Measurements from ENCODE around the gene RTN4R. TPM values are rescaled to one million over a fixed set of nuclear protein-coding genes. Genes with fewer than 3 reads are reported as not detected.
A peak's percentile ranks its signal among the peaks of the same experiment; 100 is the strongest.

Gene RTN4R
- total and polyA plus RNA-seq, 9 of the 15 experiments (the other 6 are each of a cell fraction or from before 2014, with no cell fraction given): 0.04 to 2.8 (median 1.4) TPM; not detected in 3

GRCh38 chr22:20243176-20243536 lies 25.0 kb downstream of the RTN4R start (continued):
- TF ChIP-seq ZNF609 (CRISPR knock-in tag; IDR thresholded peaks at IDR 0.05; ENCODE audit: borderline replicate concordance) (no peak), TCF3 (CRISPR knock-in tag; IDR thresholded peaks at IDR 0.05) (no peak), ZBTB17 (CRISPR knock-in tag; IDR thresholded peaks at IDR 0.05) (no peak), ZNF76 (CRISPR knock-in tag; IDR thresholded peaks at IDR 0.05; ENCODE audit: borderline replicate concordance) (0 out of 2 replicates have a peak, but pooled peaks have one; percentile 67), ELK1 (CRISPR knock-in tag; IDR thresholded peaks at IDR 0.05) (no peak), ELF2 (CRISPR knock-in tag; IDR thresholded peaks at IDR 0.05) (no peak), ZNF398 (CRISPR knock-in tag; IDR thresholded peaks at IDR 0.05) (no peak), GATAD2A (IDR thresholded peaks at IDR 0.05) (no peak), TAF1 (IDR thresholded peaks at IDR 0.05; ENCODE audit: control insufficient read depth, extremely low read depth, insufficient read depth, low read length, severe bottlenecking) (no peak)
- TF ChIP-seq, protein P1, sequence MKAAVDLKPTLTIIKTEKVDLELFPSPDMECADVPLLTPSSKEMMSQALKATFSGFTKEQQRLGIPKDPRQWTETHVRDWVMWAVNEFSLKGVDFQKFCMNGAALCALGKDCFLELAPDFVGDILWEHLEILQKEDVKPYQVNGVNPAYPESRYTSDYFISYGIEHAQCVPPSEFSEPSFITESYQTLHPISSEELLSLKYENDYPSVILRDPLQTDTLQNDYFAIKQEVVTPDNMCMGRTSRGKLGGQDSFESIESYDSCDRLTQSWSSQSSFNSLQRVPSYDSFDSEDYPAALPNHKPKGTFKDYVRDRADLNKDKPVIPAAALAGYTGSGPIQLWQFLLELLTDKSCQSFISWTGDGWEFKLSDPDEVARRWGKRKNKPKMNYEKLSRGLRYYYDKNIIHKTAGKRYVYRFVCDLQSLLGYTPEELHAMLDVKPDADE (conservative IDR thresholded peaks at IDR 0.05; ENCODE audit: control insufficient read depth, low read depth, low read length): no peak
- TF ChIP-seq, protein P2, sequence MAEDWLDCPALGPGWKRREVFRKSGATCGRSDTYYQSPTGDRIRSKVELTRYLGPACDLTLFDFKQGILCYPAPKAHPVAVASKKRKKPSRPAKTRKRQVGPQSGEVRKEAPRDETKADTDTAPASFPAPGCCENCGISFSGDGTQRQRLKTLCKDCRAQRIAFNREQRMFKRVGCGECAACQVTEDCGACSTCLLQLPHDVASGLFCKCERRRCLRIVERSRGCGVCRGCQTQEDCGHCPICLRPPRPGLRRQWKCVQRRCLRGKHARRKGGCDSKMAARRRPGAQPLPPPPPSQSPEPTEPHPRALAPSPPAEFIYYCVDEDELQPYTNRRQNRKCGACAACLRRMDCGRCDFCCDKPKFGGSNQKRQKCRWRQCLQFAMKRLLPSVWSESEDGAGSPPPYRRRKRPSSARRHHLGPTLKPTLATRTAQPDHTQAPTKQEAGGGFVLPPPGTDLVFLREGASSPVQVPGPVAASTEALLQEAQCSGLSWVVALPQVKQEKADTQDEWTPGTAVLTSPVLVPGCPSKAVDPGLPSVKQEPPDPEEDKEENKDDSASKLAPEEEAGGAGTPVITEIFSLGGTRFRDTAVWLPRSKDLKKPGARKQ (CRISPR knock-in tag; IDR thresholded peaks at IDR 0.05): no peak

Data from K562 (cell line).